Measurements from ENCODE around the gene ATP8A2.

- TF ChIP-seq CTCF (IDR thresholded peaks at IDR 0.05) (no peak), POLR2A (IDR thresholded peaks at IDR 0.05; ENCODE audit: low read depth) (no peak), POLR2AphosphoS5 (IDR thresholded peaks at IDR 0.05) (no peak), EP300 (IDR thresholded peaks at IDR 0.05) (no peak)
Measured at GRCh38 chr13:25379011-25379410, 7.2 kb downstream of the ATP8A2 start.
